Jurkat, Clone E6-1 (cell line): Measurements from ENCODE around the gene MAL. TPM values are rescaled to one million over a fixed set of nuclear protein-coding genes. Genes with fewer than 3 reads are reported as not detected.
A peak's percentile ranks its signal among the peaks of the same experiment; 100 is the strongest.

Experiments used
- DNase-seq: peaks from one replicate; pipeline ENCODE4 v3.0.0-alpha.2; 2011; ENCODE audit warnings: low read depth, low spot score
- H3K4me3 ChIP-seq: 2 replicates; pipeline ENCODE4 v1.5.1; 2011; ENCODE audit warnings: mild to moderate bottlenecking, low read length, control low read depth, moderate library complexity
- polyA plus RNA-seq: library from polyadenylated mRNA; unstranded; fragments of >200 nt; gene quantifications from one replicate; pipeline ENCODE4 v1.2.1, GENCODE V29; 2012; ENCODE audit warnings: missing spikeins; ENCODE audit not compliant: insufficient read length, insufficient read depth

The MAL gene
- 22.0 TPM for polyA plus RNA-seq

GRCh38 chr2:95025406-95026319, at the start of gene MAL:
Gene MAL, plus strand, starts transcription at chr2:95025708. Its CDS starts 85 bp downstream, at chr2:95025793.
- H3K4me3 ChIP-seq = peak within 1 kb of the TSS; percentile 77
- peak; percentile 68 for DNase-seq

DNA sequence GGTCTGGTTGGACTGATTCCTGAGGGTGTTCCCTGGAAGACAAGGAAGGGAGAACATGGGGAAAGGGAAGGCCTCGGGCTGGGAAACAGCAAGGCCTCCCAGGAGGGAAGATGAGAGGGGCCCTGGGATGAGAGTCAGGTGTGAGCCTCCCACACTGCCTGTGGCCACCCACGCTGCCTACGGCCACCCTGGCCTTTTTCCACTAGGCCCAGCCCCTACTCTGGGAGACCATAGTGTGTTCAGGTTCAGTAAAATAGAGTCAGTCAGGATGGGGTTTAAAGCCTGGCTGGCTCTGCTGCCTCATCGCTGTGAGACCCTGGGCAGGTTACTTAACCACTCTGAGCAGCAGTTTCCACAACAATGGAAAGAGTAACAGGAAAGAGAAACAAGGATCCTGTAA, 47.7 kb upstream of the MAL start:
- DNase-seq = no peak
- no peak overlapping the region for H3K4me3 ChIP-seq

GRCh38 chr2:94978917-94979316, 46.6 kb upstream of the MAL start:
- DNase-seq = no peak
- no peak overlapping the region for H3K4me3 ChIP-seq

DNA sequence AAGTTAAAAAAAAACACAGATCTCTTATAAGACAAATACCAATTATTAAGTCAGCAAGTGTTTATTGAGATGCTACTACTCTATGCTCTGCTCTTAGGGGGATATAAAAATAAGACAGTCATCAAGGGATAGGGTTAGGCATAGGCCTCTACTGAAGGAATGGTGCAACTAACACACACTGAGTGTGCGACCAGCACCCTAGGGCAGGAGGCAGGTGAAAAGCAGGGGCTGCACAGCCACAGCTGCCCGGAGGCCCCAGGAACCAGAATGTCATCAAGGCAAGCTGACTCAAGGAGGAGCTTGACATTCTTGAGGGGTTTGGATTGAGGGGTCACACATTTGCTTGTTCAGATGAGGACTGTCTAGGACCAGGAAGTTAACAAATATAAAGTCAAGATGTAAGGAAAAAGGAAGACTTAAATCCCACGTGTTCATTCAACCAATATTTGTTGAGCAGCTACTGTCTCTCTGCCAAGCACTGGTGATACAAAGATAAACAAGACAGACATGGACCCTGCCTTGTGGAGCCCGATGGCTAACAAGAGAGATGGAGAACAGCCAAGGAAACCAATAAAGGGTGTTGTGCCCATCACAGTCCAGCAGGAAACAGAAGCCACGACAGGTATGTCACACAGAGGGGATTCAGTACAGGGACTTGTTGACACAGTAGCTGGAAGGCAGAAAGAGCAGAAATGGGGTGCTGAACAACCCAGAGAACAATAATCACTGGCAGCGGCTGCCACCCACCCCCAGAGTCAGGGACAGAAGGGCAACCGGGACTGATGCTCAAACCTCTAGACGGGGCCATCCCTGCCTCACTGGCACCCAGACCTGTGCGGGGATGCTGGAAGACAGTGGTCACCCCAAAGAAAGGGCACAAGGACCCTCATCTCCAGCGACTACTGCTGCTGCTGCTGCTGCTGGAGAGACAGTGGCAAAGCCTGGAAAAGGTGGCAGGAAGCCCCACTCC, 45.8 kb upstream of the MAL start:
- no peak for DNase-seq
- H3K4me3 ChIP-seq = no peak overlapping the region

DNA sequence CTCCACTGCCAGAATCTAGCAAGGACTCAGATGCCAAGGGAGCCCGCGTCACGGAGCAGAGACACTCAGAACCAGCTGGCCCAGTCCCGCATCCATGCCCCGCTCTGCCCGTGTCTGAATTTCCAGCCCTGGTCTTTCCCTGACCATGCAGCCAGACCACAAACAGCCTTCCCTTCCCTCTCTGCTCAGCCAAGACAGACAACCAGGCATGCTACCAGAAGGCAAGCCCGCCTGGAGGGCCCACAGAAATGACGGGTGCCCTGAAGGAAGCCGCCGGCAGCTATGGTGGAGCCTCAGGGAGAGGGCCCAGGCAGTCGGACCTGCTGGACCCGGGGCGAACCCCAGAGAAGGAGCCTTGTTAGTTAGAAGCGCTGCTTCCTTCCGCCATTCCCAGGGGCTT, 45.1 kb upstream of the MAL start:
- DNase-seq = no peak
- H3K4me3 ChIP-seq = no peak overlapping the region

GRCh38 chr2:94982156-94982555, 43.4 kb upstream of the MAL start:
- DNase-seq = no peak
- no peak overlapping the region for H3K4me3 ChIP-seq

GRCh38 chr2:94982675-94983074, 42.8 kb upstream of the MAL start:
- no peak overlapping the region for H3K4me3 ChIP-seq
- DNase-seq = no peak

- DNase-seq = no peak
These were observed 40.4 kb upstream of the MAL start for GRCh38 chr2:94984964-94985575.

GRCh38 chr2:94985636-94986035, 39.9 kb upstream of the MAL start:
- no peak for DNase-seq
- H3K4me3 ChIP-seq = no peak overlapping the region

More at GRCh38 chr2:94984964-94985575, 40.4 kb upstream of the MAL start:
- no peak overlapping the region for H3K4me3 ChIP-seq

DNA sequence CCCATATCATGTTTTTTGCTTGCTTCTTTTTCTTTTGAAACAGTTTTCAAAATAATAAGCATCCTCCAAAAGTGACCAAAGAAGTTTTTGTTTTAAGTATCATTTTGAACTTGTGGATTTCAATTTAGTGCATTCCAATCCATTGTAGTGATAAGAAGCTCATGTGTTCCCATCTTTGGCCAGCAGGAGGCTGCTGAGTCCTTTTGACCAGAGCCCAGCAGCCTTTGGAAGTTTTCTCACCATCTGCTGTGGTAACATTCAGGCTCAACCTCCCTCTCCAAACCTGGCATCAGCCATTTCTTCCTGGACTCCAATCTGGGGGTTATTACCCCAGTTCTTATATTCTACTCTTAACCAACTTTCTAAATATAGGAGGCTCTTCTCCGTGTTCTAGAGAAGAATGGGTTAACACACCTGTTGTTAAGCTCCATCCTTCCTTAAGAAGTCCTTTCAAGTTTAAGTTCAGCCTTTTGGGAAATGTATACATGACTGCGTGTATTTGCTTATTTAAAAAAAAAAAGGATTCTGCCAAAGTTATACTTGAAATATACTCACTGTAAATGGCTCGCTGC, 39.0 kb upstream of the MAL start:
- no peak overlapping the region for H3K4me3 ChIP-seq
- peak; percentile 55 for DNase-seq

DNA sequence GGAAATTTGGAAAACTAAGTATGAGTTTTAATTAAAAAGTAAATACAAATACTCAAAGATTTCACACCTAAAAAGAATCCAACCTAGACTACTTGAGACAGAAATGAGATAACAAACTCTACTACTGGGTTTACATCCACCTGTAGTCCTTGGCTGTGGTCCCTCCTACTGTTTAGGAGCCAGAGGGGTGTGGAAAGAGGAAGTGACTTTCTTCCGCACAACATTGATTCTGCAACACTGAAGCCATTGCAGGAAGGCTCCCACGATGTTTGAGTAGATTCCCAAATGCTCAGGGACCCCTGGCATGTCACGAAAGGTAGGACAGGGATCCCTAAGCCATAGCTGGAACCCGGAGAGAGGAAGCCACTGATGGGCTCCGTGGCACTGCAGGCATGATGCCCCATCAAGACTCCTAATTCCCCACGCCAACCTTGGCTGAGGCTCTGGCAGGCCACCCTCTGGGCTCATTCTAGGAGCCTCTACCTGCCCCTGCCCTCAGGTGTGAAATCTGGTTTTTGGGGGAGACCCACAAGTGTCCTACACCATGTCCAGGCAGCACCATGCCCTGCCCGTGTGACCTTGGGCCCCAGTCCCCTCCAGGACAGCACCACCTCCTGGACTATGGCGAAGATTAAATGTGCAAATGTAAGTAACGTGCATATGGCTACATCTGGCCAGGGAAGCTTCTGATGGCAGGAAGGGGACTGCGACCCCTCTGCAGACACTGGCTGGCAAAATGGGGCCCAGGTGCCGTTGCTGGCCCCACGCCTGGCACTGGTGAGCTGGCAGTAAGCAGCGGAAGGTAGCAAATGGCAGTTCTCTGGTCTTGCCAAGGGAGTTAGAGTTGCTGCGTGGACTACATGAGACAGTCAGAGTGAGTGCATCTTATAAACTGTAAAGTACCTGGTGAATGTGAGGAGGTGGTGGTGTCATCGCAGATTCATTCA, 38.2 kb upstream of the MAL start:
- no peak for DNase-seq
- H3K4me3 ChIP-seq = no peak overlapping the region

GRCh38 chr2:94990956-94991355, 34.6 kb upstream of the MAL start:
- DNase-seq = no peak

DNA sequence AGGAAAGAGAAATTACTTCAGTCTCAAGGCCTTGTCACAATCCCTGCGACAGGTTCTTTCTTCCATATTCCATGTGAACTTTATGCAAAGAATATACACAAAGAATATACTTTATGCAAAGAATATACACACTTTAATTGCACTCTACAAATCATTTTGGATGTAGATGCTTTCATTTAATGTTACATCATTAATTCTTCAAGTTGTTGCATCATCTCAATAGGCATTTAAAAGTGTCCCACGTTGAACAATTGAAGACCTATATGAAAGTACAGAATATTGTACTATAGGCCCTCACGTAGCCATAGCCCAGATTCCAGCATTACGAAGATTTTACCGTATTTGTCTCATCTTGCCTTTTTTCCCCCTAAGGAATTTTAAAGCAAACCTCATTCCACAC, 33.1 kb upstream of the MAL start:
- no peak for DNase-seq
- H3K4me3 ChIP-seq = no peak overlapping the region

More at GRCh38 chr2:94990956-94991355, 34.6 kb upstream of the MAL start:
- no peak overlapping the region for H3K4me3 ChIP-seq

GRCh38 chr2:94993176-94994062, 32.1 kb upstream of the MAL start:
- H3K4me3 ChIP-seq = no peak overlapping the region
- DNase-seq = no peak

GRCh38 chr2:94994063-94994913, 31.2 kb upstream of the MAL start:
- no peak for DNase-seq
- H3K4me3 ChIP-seq = no peak overlapping the region

GRCh38 chr2:94994914-94995552, 30.5 kb upstream of the MAL start:
- DNase-seq = no peak
- H3K4me3 ChIP-seq = no peak overlapping the region
